Measurements from ENCODE around the gene DDX5.

Gene DDX5

DNA sequence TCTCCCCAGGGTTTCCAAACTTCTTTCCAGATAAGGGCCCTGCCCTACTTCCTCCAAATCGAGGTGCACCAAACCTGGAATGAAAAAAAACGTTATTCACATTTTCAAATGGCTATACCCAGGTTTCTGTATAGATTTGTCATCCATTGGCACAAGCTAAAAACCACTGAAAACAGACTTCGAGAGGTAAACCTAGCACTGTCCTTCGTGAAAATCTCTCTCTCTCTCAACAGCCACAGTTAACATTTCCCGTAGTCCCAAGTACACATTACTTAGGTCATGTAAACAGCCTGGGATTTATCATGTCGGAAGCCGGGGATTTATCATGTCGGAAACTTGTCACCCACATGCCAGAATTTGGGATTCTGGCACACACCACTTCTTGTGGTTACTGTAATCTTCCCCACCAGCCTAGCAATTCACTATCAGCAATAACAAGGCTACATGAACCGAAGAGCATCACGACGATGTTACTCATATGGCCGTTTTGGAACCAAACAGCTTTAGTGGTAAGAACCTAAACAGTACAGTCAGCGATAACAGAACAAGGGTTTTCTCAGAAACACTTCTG, 1.2 kb downstream of the DDX5 start:
- no peak for DNase-seq
- H3K4me1 Mint-ChIP-seq: peaks cover 70% of the 10 kb centered on the region
- H3K4me3 Mint-ChIP-seq: peak overlapping the region; percentile 95
- CTCF ChIA-PET: interaction anchor here (2.1 to 4.6 kb wide), 4 partner anchors 9 to 144 kb away, joined by 6 to 27 read pairs (median 15); partner anchors contain the start of gene POLG2
- H3K27ac Mint-ChIP-seq: peak overlapping the region; percentile 100
- H3K9me3 Mint-ChIP-seq: no peaks in the 10 kb centered on the region
- peaks cover 72% of the 10 kb centered on the region for H3K36me3 Mint-ChIP-seq
- peaks cover 9% of the 10 kb centered on the region for H3K27me3 Mint-ChIP-seq

DNA sequence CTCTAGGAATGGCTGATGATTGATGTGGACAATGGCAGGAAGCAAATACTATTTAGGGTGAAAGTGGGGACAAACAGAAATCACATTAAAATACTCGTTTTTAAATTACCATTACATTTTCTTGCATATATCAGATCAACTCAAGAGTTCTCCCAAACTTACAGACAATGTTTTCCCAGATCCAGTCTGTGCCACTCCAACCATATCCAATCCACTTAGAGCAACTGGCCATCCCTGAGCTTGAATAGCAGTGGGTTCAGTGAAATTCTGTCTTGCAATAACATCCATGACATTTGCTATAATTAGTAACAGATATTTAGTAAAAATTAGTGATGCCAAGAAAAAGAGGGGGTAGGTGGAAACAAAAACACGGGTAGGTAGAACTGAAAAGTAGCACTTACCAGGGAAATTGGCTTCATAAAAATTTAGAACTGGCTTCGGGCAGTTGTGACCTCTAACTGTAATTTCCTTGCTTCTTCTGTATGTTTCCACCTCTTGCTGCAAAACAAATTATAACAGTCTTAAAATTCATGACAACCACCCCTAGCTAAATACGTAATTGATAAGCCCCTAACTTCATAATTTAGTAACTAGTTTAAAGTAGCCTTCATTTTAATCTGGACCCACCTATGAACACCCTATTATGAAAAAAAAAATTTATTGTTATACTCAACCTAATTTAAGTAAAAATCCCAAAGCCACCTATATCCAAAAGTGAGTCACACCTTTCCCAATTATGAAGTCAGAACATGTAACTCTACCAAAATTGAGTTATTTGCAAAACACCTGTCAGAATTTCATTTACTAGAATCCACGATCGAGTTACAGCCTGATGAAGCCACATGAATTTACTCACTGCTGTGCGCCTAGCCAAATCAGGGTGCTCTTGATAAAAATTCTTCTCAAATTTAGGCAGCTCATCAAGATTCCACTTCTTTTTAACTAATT, 2.0 kb downstream of the DDX5 start:
- peaks cover 77% of the 10 kb centered on the region for H3K36me3 Mint-ChIP-seq
- peaks cover 9% of the 10 kb centered on the region for H3K27me3 Mint-ChIP-seq
- peak overlapping the region; percentile 100 for H3K27ac Mint-ChIP-seq
- DNase-seq: no peak
- peaks cover 71% of the 10 kb centered on the region for H3K4me1 Mint-ChIP-seq
- peak overlapping the region; percentile 95 for H3K4me3 Mint-ChIP-seq
- CTCF ChIA-PET: interaction anchor here (2.1 to 4.6 kb wide), 4 partner anchors 8 to 145 kb away, joined by 6 to 27 read pairs (median 15); partner anchors contain the start of gene POLG2
- H3K9me3 Mint-ChIP-seq: no peaks in the 10 kb centered on the region

DNA sequence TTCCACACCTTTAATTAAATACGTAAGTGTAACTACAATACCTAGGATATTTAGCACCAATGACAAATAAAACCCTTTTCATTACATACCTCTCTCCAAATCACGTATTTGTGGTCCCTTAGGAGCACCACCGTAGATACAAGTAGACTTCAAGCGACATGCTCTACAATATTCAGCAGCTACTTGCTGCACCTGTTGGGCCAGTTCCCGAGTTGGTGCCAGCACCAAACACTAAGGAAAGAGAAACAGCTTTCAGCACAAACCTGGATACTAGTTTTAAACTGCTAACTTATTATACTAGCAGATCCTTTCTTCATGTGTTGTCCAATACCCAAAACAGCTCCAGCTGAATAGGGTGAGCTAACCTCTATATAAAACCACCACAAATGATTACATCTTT, 2.7 kb downstream of the DDX5 start:
- peaks cover 72% of the 10 kb centered on the region for H3K4me1 Mint-ChIP-seq
- no peaks in the 10 kb centered on the region for H3K9me3 Mint-ChIP-seq
- H3K4me3 Mint-ChIP-seq: peak overlapping the region; percentile 34
- no peak overlapping the region for H3K27ac Mint-ChIP-seq
- CTCF ChIA-PET: interaction anchor here (3.0 kb wide), 1 partner anchor 146 kb away, joined by 6 read pairs; no protein-coding TSS in a partner anchor
- no peak for DNase-seq
- H3K36me3 Mint-ChIP-seq: peaks cover 77% of the 10 kb centered on the region
- H3K27me3 Mint-ChIP-seq: peaks cover 9% of the 10 kb centered on the region

DNA sequence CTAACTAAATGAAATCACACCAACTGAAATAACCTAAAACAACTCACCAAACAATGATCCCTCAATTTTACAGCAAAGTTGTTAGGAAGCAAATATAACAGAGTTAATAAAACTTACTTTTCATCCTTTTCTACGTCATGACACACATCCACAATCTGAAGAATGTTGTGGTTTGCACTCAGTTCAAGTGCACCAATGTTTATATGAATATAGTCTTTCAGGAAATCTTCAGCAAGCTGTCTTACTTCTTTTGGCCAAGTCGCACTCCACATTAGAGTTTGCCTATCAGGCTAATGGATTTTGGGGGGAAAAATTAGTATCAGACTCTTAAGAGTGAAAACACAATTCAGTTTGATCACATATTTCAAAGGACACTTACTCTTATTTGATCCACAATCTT, 3.3 kb downstream of the DDX5 start:
- CTCF ChIA-PET: no interaction called here
- peaks cover 73% of the 10 kb centered on the region for H3K4me1 Mint-ChIP-seq
- H3K27me3 Mint-ChIP-seq: peaks cover 9% of the 10 kb centered on the region
- H3K9me3 Mint-ChIP-seq: no peaks in the 10 kb centered on the region
- H3K27ac Mint-ChIP-seq: no peak overlapping the region
- H3K4me3 Mint-ChIP-seq: no peak overlapping the region
- H3K36me3 Mint-ChIP-seq: peaks cover 81% of the 10 kb centered on the region
- DNase-seq: no peak

DNA sequence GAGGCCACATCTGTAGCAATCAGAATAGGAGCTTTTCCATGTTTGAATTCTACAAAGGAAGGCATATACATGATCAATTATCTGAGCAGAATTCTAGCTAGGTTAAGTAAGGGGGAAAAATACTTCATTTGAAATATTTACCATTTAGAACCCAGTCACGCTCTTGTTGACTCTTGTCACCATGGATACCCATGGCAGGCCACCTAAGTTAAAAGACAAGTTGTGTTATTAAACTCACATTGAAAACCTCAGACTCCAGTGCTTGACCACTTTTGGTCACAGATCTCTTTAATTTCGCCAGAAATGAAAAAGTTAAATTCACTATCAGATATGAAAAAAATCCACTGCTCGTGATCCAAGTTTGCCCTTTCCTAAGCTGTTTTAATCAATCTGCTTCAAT, 4.1 kb downstream of the DDX5 start:
- no peak overlapping the region for H3K4me3 Mint-ChIP-seq
- H3K36me3 Mint-ChIP-seq: peaks cover 80% of the 10 kb centered on the region
- H3K27me3 Mint-ChIP-seq: peaks cover 9% of the 10 kb centered on the region
- no peaks in the 10 kb centered on the region for H3K9me3 Mint-ChIP-seq
- H3K27ac Mint-ChIP-seq: peak overlapping the region; percentile 2
- CTCF ChIA-PET: interaction anchor here (0.6 to 1.4 kb wide), 3 partner anchors 11 to 103 kb away, joined by 3 to 5 read pairs (median 3); no protein-coding TSS in a partner anchor
- no peak for DNase-seq
- peaks cover 76% of the 10 kb centered on the region for H3K4me1 Mint-ChIP-seq

DNA sequence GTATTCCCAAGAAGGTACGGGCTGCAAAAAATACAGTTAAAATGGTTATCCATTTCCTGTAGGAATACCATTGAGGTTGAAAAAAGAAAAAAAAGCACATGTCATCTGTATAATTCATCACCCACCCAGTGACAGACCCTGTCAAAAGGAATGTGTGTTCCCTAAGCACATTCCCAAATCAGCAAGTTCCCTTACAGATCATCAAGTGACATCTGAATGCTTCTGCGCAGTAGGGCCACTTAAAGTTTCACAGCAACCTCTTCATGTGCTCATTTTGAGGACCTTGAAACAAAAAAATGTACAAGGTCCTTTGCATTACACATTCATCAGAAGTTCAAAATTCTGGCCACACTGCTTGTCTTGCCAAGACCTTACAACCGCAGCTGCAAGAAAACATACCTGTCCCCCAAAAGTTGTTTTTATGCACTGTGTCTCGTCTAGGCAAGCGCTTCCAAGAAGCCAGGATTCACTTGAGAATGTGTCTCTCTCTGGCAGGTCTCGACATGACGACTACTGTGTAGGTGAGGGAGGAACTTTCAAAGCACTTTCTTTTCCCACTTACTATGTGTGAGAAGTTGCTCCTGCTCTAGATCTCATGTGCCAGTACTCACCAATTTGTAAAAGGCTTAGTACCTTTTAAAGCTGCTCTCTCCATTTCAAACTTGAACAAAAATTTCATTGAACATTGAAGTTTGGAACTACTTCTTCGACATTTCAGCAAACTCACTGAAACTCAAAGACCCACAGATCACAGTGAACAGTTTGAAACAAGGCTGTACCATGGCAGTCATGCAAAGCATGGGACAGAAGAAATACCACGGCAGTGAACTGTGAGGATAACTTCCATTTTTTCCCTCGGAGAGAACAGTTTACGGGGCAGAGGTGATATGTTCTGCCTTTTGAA, 5.0 kb downstream of the DDX5 start:
- CTCF ChIA-PET: interaction anchor here (0.6 to 1.4 kb wide), 3 partner anchors 10 to 102 kb away, joined by 3 to 5 read pairs (median 3); no protein-coding TSS in a partner anchor
- no peak overlapping the region for H3K4me3 Mint-ChIP-seq
- no peaks in the 10 kb centered on the region for H3K9me3 Mint-ChIP-seq
- no peak for DNase-seq
- H3K4me1 Mint-ChIP-seq: peaks cover 82% of the 10 kb centered on the region
- H3K27ac Mint-ChIP-seq: no peak overlapping the region
- peaks cover 80% of the 10 kb centered on the region for H3K36me3 Mint-ChIP-seq
- peaks cover 1% of the 10 kb centered on the region for H3K27me3 Mint-ChIP-seq

DNA sequence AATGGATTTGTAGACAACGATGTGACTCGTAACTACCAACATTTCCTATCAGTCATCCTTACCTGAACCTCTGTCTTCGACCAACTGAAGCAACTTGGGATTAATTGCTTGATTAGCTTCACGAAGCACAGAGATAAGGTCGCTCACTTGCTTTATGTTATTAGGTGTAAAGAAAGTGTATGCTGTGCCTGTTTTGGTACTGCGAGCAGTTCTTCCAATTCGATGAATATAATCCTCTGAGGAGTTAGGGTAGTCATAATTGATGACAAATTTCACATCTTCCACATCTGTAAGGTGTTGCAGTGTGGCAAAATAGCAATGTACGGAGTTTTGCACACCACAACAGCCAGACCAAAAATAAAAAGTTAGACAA, 5.6 kb downstream of the DDX5 start:
- no peaks in the 10 kb centered on the region for H3K27me3 Mint-ChIP-seq
- H3K4me3 Mint-ChIP-seq: no peak overlapping the region
- CTCF ChIA-PET: no interaction called here
- peaks cover 77% of the 10 kb centered on the region for H3K36me3 Mint-ChIP-seq
- no peaks in the 10 kb centered on the region for H3K9me3 Mint-ChIP-seq
- H3K27ac Mint-ChIP-seq: no peak overlapping the region
- DNase-seq: no peak
- H3K4me1 Mint-ChIP-seq: peaks cover 89% of the 10 kb centered on the region

DNA sequence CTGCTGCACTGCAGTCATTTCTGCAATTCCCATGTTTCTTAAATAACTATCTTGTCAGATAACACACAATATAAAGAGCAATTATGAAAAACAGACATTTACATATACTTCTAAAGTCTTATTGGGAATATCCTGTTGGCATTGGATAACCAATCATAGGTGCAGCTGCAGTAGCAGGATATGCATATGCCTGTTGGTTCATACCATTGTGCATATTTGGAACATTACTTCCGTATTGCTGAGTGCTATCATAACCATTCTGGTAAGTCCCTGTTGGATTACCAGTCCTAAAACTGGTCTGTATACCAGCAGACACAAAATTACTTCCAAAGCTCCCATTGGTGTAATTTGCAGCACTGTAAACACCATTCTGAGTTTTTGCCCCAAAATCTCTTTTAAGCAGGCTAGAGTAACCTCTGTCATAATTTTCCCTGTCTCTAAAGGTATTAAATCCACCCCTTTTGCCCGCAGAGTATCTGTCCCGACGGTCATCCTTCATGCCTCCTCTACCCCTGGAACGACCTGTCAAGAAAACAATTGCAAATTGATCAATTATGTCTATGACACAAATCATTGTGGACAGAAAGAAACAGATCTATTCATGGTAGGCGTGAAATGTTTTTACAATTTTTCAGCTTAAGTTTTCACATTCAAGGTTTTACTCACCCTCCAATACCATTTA, 6.1 kb downstream of the DDX5 start:
- no peaks in the 10 kb centered on the region for H3K27me3 Mint-ChIP-seq
- H3K27ac Mint-ChIP-seq: no peak overlapping the region
- no peak overlapping the region for H3K4me3 Mint-ChIP-seq
- no peak for DNase-seq
- CTCF ChIA-PET: interaction anchor here (1.2 kb wide), 1 partner anchor 80 kb away, joined by 5 read pairs; no protein-coding TSS in a partner anchor
- peaks cover 73% of the 10 kb centered on the region for H3K36me3 Mint-ChIP-seq
- H3K4me1 Mint-ChIP-seq: peaks cover 92% of the 10 kb centered on the region
- no peaks in the 10 kb centered on the region for H3K9me3 Mint-ChIP-seq

DNA sequence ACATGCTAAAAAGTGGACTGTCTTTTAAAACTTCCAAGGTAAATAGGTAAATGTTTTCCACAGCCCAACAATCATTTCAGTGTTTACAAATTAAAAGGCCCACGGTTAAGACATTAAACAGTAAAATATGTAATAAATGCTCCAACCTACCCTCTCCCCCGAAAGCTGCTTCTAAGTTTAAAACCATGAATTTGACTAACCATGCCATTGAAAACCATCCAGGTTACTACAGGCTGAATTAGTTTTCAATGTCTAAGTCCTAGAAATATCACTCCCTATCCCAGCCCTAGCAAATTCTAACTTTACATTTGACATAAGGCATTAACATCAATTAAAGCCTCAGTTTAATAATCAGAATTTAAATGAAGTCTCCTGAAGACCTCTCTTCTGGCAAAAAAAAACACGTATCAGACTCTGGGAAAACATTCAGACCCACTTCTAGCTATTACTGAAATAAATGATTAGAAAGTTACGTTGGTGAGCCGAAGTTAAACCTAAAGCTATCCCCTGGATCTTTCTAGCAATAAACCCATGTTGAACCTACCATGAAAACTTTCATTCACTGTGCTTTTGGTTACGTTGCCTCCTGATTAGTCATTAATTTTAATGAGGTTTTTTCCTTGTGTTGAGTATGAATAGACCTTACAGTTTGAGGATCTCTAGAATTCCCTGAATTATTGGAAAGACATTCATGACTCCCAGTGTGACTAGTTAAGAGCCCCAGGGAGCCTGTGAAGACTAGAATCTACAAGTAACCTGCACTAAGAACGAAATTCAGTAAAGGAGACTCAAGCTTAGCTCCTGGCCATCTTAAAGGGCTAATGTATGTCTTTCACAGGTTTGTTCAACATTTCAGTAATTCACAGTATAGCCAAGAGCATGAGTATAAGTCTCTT, 7.5 kb downstream of the DDX5 start:
- no peaks in the 10 kb centered on the region for H3K27me3 Mint-ChIP-seq

DNA sequence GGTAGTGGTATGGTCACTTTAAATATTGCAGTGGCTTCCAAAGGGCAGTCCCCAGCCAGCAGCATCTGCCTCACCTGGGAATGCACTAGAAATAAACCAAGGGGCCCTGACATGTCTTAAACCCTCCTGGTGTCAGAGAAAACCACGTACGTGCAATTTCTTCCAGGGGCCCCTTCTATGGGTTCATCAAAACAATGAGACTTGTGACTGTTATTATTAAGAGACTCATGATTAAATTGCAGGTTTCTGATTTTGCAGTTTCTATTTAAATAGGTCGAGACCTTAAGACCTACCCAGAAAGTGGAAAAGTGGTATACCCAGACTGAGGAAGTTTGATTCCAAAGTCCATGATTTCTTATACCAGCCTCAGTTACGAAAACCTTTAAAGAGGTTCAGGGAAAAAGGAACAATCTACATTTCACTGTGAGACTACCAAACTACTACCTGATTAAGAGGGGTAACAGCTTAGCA, 8.5 kb downstream of the DDX5 start:
- peak overlapping the region; percentile 98 for H3K4me3 Mint-ChIP-seq
- H3K4me1 Mint-ChIP-seq: peaks cover 90% of the 10 kb centered on the region
- no peaks in the 10 kb centered on the region for H3K9me3 Mint-ChIP-seq
- CTCF ChIA-PET: interaction anchor here (0.8 to 10.6 kb wide), 6 partner anchors 8 to 242 kb away, joined by 3 to 264 read pairs (median 4); partner anchors contain the start of genes CEP95 and DDX5
- no peaks in the 10 kb centered on the region for H3K27me3 Mint-ChIP-seq
- H3K27ac Mint-ChIP-seq: peak overlapping the region; percentile 96
- H3K36me3 Mint-ChIP-seq: peaks cover 63% of the 10 kb centered on the region
- no peak for DNase-seq

More for the DNA sequence above, 7.5 kb downstream of the DDX5 start:
- DNase-seq: no peak
- peaks cover 93% of the 10 kb centered on the region for H3K4me1 Mint-ChIP-seq
- H3K36me3 Mint-ChIP-seq: peaks cover 68% of the 10 kb centered on the region
- CTCF ChIA-PET: interaction anchor here (1.2 to 10.6 kb wide), 4 partner anchors 7 to 151 kb away, joined by 4 to 264 read pairs (median 16); partner anchors contain the start of genes CEP95 and DDX5
- peak overlapping the region; percentile 96 for H3K27ac Mint-ChIP-seq
- no peaks in the 10 kb centered on the region for H3K9me3 Mint-ChIP-seq
- no peak overlapping the region for H3K4me3 Mint-ChIP-seq

DNA sequence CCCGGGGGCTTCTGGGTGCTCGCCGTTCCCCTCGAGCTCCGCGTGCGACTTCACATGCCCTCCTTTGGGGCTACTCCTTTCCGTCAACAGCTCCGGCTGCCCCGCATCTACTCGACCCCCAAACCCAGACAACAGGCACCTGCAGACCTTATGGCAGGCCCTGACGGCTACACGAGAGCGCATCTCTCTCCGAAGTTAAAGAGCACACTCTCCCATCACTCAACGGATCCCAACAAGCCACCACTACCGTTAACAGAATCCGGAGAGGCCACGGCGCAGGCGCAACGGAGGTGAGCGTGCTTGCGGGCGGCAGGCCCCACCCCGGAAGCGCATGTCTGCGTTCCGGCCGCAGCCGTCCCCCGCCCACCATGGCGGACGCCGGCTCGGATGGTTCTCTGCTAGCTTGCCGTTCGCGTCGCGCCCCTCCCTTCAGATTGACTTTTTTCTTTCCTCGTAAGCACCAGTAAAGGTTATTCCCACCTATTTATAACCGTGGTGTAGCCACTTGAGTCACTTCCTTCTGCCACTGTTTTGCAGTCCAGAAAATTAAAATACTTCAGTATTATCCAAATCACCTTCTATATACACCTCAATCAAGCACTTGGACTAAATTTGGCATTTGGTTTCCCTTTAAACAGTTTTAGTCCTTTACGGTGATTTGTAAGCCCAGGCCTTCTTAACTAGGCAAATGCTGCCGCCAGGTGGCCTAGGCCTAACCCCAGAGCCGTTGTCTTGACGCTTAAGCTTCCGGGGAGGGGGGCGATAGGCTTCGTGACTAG, 9.1 kb downstream of the DDX5 start, which contains the start of gene POLG2:
POLG2 (minus strand) TSS at position 269 of the 779 bp plus-strand sequence; CDS start at position 183, 86 bp downstream.
- peak within 1 kb of the TSS; percentile 96 for H3K27ac Mint-ChIP-seq
- peak within 1 kb of the TSS; percentile 98 for H3K4me3 Mint-ChIP-seq

More for the DNA sequence above, 9.1 kb downstream of the DDX5 start, which contains the start of gene POLG2:
- peak; percentile 96 for DNase-seq
- Mint-ChIP-seq H3K4me1 (peaks cover 87% of the 10 kb centered on the region), H3K9me3 (no peaks in the 10 kb centered on the region), H3K27me3 (no peaks in the 10 kb centered on the region), H3K36me3 (peaks cover 60% of the 10 kb centered on the region)
- CTCF ChIA-PET: interaction anchor here (0.7 to 10.6 kb wide), 7 partner anchors 9 to 243 kb away, joined by 3 to 264 read pairs (median 4); partner anchors contain the start of genes CEP95 and DDX5

All from activated naive CD4-positive, alpha-beta T cell treated with anti-CD3 and anti-CD28 coated beads, Interleukin-2, amount 10 ng/mL, durations not matched to agents 7 days and 5 days (primary cell).